Right lobe of liver (tissue), 4 donors: ENCODE measurements around the gene GNAL.

Source experiments
- POLR2A ChIP-seq: fragments of 450-650 bp; IDR thresholded peaks from one replicate; pipeline ENCODE4 v1.6.1; 2017; ENCODE audit warnings: antibody characterized with exemption, mild to moderate bottlenecking
- TF ChIP-seq, protein P1 (sequence below), 4 donors: fragments of 200-600 bp in 3 of 4; fragments of 450-650 bp in 1 of 4; IDR thresholded peaks; one replicate each; pipeline versions ENCODE4 v1.5.1 to v1.8.0; 2016 to 2022; ENCODE audit warnings: antibody characterized with exemption in 4 of 4, mild to moderate bottlenecking in 2 of 4
- donor health status: DM: no; HTN: no; CAD: no.
- donor health status: DM: no; HTN: no; CAD: no.
- donor health status: DM: no; HTN: yes; CAD: no.

DNA sequence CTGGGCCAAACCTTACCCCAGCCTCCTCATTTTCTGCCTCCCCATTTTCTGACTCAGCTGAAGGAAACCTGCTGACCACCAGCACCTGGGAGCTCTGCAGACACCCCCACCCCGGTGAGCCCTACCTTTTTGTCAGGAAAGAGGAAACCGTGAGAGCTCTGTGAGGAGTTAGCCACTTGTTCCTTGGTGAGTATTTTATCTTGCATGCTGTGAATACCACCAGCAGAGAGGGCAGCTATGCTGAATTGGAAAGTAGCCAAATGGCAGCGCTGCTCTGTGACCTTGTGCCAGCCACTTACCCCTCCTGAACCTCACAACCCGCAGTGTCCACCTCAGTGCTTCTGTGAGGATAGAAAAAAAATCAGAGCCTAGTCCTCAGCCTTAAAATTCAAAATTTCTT lies 216.5 kb downstream of the GNAL start:
- TF ChIP-seq POLR2A, result no peak
- TF ChIP-seq, protein P1, sequence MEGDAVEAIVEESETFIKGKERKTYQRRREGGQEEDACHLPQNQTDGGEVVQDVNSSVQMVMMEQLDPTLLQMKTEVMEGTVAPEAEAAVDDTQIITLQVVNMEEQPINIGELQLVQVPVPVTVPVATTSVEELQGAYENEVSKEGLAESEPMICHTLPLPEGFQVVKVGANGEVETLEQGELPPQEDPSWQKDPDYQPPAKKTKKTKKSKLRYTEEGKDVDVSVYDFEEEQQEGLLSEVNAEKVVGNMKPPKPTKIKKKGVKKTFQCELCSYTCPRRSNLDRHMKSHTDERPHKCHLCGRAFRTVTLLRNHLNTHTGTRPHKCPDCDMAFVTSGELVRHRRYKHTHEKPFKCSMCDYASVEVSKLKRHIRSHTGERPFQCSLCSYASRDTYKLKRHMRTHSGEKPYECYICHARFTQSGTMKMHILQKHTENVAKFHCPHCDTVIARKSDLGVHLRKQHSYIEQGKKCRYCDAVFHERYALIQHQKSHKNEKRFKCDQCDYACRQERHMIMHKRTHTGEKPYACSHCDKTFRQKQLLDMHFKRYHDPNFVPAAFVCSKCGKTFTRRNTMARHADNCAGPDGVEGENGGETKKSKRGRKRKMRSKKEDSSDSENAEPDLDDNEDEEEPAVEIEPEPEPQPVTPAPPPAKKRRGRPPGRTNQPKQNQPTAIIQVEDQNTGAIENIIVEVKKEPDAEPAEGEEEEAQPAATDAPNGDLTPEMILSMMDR (IDR thresholded peaks at IDR 0.05), result no peak
